LNCaP clone FGC (cell line): Measurements from ENCODE around the gene CDIP1.

Experiments
- DNase-seq: peaks from one replicate; pipeline ENCODE4 v3.0.0-alpha.2; 2011; ENCODE audit warnings: low read depth
- H3K4me3 ChIP-seq: 2 replicates; pipeline ENCODE4 v1.5.1; 2011; ENCODE audit warnings: mild to moderate bottlenecking, low read depth, low read length, control low read depth
- TF ChIP-seq, protein P1 (sequence below): IDR thresholded peaks from 2 replicates; pipeline ENCODE4 v1.5.1; 2012; ENCODE audit warnings: mild to moderate bottlenecking; ENCODE audit not compliant: control insufficient read depth, insufficient read depth; ENCODE audit errors: extremely low read depth

Gene CDIP1

GRCh38 chr16:4495766-4496165, 42.8 kb downstream of the CDIP1 start:
- no peak for DNase-seq
- no peak overlapping the region for H3K4me3 ChIP-seq
- TF ChIP-seq, protein P1, sequence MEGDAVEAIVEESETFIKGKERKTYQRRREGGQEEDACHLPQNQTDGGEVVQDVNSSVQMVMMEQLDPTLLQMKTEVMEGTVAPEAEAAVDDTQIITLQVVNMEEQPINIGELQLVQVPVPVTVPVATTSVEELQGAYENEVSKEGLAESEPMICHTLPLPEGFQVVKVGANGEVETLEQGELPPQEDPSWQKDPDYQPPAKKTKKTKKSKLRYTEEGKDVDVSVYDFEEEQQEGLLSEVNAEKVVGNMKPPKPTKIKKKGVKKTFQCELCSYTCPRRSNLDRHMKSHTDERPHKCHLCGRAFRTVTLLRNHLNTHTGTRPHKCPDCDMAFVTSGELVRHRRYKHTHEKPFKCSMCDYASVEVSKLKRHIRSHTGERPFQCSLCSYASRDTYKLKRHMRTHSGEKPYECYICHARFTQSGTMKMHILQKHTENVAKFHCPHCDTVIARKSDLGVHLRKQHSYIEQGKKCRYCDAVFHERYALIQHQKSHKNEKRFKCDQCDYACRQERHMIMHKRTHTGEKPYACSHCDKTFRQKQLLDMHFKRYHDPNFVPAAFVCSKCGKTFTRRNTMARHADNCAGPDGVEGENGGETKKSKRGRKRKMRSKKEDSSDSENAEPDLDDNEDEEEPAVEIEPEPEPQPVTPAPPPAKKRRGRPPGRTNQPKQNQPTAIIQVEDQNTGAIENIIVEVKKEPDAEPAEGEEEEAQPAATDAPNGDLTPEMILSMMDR: no peak

- TF ChIP-seq, protein P1: no peak
- no peak for DNase-seq
- no peak overlapping the region for H3K4me3 ChIP-seq
These were observed 43.7 kb downstream of the CDIP1 start for GRCh38 chr16:4494746-4495490.

DNA sequence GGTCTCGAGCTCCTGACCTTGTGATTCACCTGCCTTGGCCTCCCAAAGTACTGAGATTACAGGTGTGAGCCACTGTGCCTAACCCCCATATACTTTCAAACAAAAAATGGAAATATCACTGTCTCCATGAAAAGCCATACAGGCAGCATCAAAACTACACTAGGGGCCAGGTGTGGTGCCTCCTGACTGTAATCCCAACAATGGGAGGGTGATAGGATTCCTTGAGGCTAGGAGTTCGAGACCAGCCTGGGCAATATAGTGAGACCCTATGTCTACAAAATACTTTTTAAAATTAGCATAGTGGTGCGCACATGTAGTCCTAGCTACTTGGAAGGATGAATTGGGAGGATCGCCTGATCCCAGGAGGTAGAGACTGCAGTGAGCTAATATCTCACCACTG, 46.7 kb downstream of the CDIP1 start:
- DNase-seq: no peak
- TF ChIP-seq, protein P1: no peak
- no peak overlapping the region for H3K4me3 ChIP-seq

- TF ChIP-seq, protein P1: no peak
- no peak for DNase-seq
- no peak overlapping the region for H3K4me3 ChIP-seq
These were observed 49.5 kb downstream of the CDIP1 start for GRCh38 chr16:4489030-4489429.

DNA sequence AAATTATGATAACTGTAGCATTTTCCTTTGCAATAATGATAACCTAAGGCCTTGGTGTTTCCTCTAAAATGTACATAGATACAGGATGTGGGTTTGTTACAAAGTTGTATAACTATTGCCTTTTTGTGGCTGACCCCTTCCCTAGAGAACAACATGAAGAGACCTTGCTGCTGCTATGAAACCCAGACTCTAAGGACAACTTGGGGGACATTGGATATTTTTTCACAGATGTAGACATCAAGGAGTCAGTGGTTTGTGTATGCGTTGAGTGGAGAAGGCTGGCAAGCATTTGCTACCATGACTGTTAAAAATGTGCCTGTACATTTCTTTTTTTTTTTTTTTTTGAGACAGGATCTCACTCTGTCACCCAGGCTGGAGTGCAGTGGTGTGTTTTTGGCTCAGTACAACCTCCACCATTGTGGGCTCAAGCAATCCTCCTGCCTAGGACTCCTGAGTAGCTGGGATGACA, 50.0 kb downstream of the CDIP1 start:
- no peak overlapping the region for H3K4me3 ChIP-seq
- no peak for DNase-seq
- TF ChIP-seq, protein P1: no peak

GRCh38 chr16:4487955-4488498, 50.5 kb downstream of the CDIP1 start:
- DNase-seq: peak; percentile 72
- TF ChIP-seq, protein P1: no peak
- H3K4me3 ChIP-seq: no peak overlapping the region
